ENCODE results near the gene MCOLN2. TPM values are rescaled to one million over a fixed set of nuclear protein-coding genes. Genes with fewer than 3 reads are reported as not detected.

The MCOLN2 gene
- polyA plus RNA-seq, 1 of the 3 experiments (the other 2 are of a cell fraction): not detected

DNA sequence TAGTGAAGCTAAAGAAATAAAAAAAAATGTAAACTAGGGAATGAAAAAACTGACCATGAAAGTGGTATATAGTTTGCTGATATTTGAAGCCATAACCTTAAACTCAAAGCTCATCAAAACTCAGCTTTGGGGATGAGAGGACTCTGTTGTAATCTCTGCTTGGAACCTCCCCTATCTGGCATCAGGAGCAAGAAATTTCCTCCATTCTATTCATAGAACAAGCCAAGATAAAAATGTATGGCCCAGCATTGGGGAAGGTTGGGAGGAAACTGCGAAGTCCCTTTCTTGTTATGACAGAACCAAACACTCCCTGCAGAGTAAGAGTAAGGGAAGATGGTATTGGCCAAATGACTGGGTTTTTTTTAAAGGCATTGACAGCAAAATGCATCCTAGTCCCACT, 35.6 kb downstream of the MCOLN2 start:
- Histone ChIP-seq H3K9ac (no peak overlapping the region), H3K4me1 (ENCODE audit: control insufficient read depth in 1 of 2, insufficient read depth in 2 of 2, low read depth in 1 of 2, low read length in 1 of 2) (no peaks in the 10 kb centered on the region), H3K79me2 (ENCODE audit: insufficient read depth) (no peaks in the 10 kb centered on the region), H2AFZ (ENCODE audit: low read depth) (no peak overlapping the region), H3K27me3 (ENCODE audit: insufficient read depth) (peaks cover 8% of the 10 kb centered on the region; the same call in 1 of the 2 replicates), H3K9me3 (no peaks in the 10 kb centered on the region), H3K4me2 (no peak overlapping the region), H3K27ac (ENCODE audit: low read depth in 2 of 2, low read length in 1 of 2) (no peak overlapping the region), H4K20me1 (ENCODE audit: insufficient read depth) (no peaks in the 10 kb centered on the region), H3K9me2 (0 out of 2 replicates have a peak, but pooled peaks cover 4% of the 10 kb centered on the region), H3K36me3 (replicated peaks in 1 of 2; ENCODE audit: control insufficient read depth in 1 of 2, insufficient read depth in 2 of 2, low read length in 1 of 2) (no peaks in the 10 kb centered on the region), H3K4me3 (ENCODE audit: low read depth in 2 of 2, low read length in 1 of 2) (no peak overlapping the region), H3F3A (replicated peaks; ENCODE audit: insufficient read depth) (no peaks in the 10 kb centered on the region)
- DNase-seq: no peak
- CTCF ChIA-PET: interaction anchor here (1.2 to 1.9 kb wide), 2 partner anchors 15 to 81 kb away, joined by 3 to 4 read pairs; no protein-coding TSS in a partner anchor
- POLR2A ChIA-PET: interaction anchor here (0.8 kb wide), 1 partner anchor 50 kb away, joined by 3 read pairs; no protein-coding TSS in a partner anchor
- TF ChIP-seq TAF1 (IDR thresholded peaks at IDR 0.05; ENCODE audit: borderline replicate concordance, low read depth, low read length): no peak
- no peak for TF ChIP-seq MXI1 (IDR thresholded peaks at IDR 0.05; ENCODE audit: low read depth, low read length)
- no peak for TF ChIP-seq GATA2 (CRISPR knock-in tag; IDR thresholded peaks at IDR 0.05)
- no peak for TF ChIP-seq POLR2AphosphoS5 (IDR thresholded peaks at IDR 0.05; ENCODE audit: low read depth, low read length)
- no peak for TF ChIP-seq FOSL2 (IDR thresholded peaks at IDR 0.05; ENCODE audit: borderline replicate concordance, low read depth)
- TF ChIP-seq CHD2 (IDR thresholded peaks at IDR 0.05; ENCODE audit: low read length, partially characterized antibody): no peak
- TF ChIP-seq NFIC (IDR thresholded peaks at IDR 0.05; ENCODE audit: borderline replicate concordance): no peak
- no peak for TF ChIP-seq TEAD4 (IDR thresholded peaks at IDR 0.05; ENCODE audit: borderline replicate concordance, insufficient read depth)
- no peak for TF ChIP-seq RXRA (IDR thresholded peaks at IDR 0.05; ENCODE audit: borderline replicate concordance, low read depth)
- TF ChIP-seq, protein P1, sequence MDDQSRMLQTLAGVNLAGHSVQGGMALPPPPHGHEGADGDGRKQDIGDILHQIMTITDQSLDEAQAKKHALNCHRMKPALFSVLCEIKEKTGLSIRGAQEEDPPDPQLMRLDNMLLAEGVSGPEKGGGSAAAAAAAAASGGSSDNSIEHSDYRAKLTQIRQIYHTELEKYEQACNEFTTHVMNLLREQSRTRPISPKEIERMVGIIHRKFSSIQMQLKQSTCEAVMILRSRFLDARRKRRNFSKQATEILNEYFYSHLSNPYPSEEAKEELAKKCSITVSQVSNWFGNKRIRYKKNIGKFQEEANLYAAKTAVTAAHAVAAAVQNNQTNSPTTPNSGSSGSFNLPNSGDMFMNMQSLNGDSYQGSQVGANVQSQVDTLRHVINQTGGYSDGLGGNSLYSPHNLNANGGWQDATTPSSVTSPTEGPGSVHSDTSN (IDR thresholded peaks at IDR 0.05): no peak
- TF ChIP-seq USF1 (IDR thresholded peaks at IDR 0.05; ENCODE audit: borderline replicate concordance, low read depth): no peak
- TF ChIP-seq USF2 (IDR thresholded peaks at IDR 0.05; ENCODE audit: borderline replicate concordance, low read depth, low read length): no peak
- TF ChIP-seq RCOR1 (IDR thresholded peaks at IDR 0.05; ENCODE audit: low read length): no peak
- no peak for TF ChIP-seq NRF1 (IDR thresholded peaks at IDR 0.05; ENCODE audit: low read depth, low read length)
- no peak for TF ChIP-seq EZH2phosphoT487 (IDR thresholded peaks at IDR 0.05; ENCODE audit: borderline replicate concordance, low read depth)
- TF ChIP-seq TCF12 (IDR thresholded peaks at IDR 0.05): no peak
- TF ChIP-seq GABPA (IDR thresholded peaks at IDR 0.05; ENCODE audit: low read depth): no peak
- TF ChIP-seq RFX5 (IDR thresholded peaks at IDR 0.05; ENCODE audit: low read length): no peak
- WGBS (ENCODE audit: low lambda C conversion rate): 0% methylated on average over 1 of the region's 1 CpG
